ENCODE data around the gene SYN1. TPM values are rescaled to one million over a fixed set of nuclear protein-coding genes. Genes with fewer than 3 reads are reported as not detected.

SYN1 gene
- polyA plus RNA-seq, 1 donor from 2014 or later, result 4.3 TPM

DNA sequence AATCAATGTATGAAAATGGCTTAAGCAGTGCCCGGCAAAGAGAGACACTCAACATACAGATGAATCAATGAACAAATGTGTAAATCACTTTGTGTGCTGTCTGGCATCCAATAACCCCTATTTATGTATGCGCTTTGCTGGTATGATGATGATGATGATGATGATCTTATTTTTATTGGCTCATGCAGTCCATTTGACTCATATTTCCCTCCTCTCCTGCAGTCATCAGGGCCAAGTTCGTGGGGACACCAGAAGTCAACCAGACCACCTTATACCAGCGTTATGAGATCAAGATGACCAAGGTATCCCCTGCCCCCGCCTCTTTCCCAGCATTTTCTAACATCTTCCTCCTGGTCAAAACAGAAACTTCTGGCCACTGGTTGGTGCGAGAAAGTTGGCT is 34.9 kb downstream of the SYN1 start:
- Histone ChIP-seq H3K4me3 (ENCODE audit: low read length) (no peak overlapping the region), H3K27ac (ENCODE audit: low read length) (no peak overlapping the region), H3K27me3 (ENCODE audit: insufficient read depth, low read depth, low read length) (no peaks in the 10 kb centered on the region), H4K20me1 (ENCODE audit: insufficient read depth) (no peaks in the 10 kb centered on the region), H3K9me2 (ENCODE audit: insufficient read depth, low read length) (no peaks in the 10 kb centered on the region), H2AFZ (ENCODE audit: low read depth, low read length) (no peak overlapping the region), H3K79me2 (replicated peaks; ENCODE audit: insufficient read depth, low read length) (no peaks in the 10 kb centered on the region), H3K36me3 (ENCODE audit: insufficient read depth, low read length) (no peaks in the 10 kb centered on the region), H3K9ac (ENCODE audit: low read length) (no peak overlapping the region), H3F3A (ENCODE audit: insufficient read depth, low read length, poor library complexity, severe bottlenecking) (no peaks in the 10 kb centered on the region), H3K9me3 (ENCODE audit: low read length) (no peaks in the 10 kb centered on the region), H3K4me2 (ENCODE audit: low read length) (no peak overlapping the region)
- TF ChIP-seq POLR2AphosphoS5 (IDR thresholded peaks at IDR 0.05), result no peak
- TF ChIP-seq RAD21 (conservative IDR thresholded peaks at IDR 0.05), result no peak
- TF ChIP-seq EZH2 (IDR thresholded peaks at IDR 0.05; ENCODE audit: borderline replicate concordance, insufficient read depth, low read length, poor library complexity, severe bottlenecking), result no peak
- no peak for TF ChIP-seq SMC3 (conservative IDR thresholded peaks at IDR 0.05; ENCODE audit: poor library complexity)
- TF ChIP-seq, protein P1, sequence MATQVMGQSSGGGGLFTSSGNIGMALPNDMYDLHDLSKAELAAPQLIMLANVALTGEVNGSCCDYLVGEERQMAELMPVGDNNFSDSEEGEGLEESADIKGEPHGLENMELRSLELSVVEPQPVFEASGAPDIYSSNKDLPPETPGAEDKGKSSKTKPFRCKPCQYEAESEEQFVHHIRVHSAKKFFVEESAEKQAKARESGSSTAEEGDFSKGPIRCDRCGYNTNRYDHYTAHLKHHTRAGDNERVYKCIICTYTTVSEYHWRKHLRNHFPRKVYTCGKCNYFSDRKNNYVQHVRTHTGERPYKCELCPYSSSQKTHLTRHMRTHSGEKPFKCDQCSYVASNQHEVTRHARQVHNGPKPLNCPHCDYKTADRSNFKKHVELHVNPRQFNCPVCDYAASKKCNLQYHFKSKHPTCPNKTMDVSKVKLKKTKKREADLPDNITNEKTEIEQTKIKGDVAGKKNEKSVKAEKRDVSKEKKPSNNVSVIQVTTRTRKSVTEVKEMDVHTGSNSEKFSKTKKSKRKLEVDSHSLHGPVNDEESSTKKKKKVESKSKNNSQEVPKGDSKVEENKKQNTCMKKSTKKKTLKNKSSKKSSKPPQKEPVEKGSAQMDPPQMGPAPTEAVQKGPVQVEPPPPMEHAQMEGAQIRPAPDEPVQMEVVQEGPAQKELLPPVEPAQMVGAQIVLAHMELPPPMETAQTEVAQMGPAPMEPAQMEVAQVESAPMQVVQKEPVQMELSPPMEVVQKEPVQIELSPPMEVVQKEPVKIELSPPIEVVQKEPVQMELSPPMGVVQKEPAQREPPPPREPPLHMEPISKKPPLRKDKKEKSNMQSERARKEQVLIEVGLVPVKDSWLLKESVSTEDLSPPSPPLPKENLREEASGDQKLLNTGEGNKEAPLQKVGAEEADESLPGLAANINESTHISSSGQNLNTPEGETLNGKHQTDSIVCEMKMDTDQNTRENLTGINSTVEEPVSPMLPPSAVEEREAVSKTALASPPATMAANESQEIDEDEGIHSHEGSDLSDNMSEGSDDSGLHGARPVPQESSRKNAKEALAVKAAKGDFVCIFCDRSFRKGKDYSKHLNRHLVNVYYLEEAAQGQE (IDR thresholded peaks at IDR 0.05; ENCODE audit: borderline replicate concordance), result no peak
- TF ChIP-seq, protein P2, sequence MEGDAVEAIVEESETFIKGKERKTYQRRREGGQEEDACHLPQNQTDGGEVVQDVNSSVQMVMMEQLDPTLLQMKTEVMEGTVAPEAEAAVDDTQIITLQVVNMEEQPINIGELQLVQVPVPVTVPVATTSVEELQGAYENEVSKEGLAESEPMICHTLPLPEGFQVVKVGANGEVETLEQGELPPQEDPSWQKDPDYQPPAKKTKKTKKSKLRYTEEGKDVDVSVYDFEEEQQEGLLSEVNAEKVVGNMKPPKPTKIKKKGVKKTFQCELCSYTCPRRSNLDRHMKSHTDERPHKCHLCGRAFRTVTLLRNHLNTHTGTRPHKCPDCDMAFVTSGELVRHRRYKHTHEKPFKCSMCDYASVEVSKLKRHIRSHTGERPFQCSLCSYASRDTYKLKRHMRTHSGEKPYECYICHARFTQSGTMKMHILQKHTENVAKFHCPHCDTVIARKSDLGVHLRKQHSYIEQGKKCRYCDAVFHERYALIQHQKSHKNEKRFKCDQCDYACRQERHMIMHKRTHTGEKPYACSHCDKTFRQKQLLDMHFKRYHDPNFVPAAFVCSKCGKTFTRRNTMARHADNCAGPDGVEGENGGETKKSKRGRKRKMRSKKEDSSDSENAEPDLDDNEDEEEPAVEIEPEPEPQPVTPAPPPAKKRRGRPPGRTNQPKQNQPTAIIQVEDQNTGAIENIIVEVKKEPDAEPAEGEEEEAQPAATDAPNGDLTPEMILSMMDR (IDR thresholded peaks at IDR 0.05; ENCODE audit: poor library complexity, severe bottlenecking), result no peak
- TF ChIP-seq EP300 (conservative IDR thresholded peaks at IDR 0.05; ENCODE audit: poor library complexity, severe bottlenecking), result no peak
- TF ChIP-seq MXI1 (conservative IDR thresholded peaks at IDR 0.05; ENCODE audit: poor library complexity, severe bottlenecking), result no peak
- no peak for TF ChIP-seq TAF1 (IDR thresholded peaks at IDR 0.05; ENCODE audit: low read depth)

DNA sequence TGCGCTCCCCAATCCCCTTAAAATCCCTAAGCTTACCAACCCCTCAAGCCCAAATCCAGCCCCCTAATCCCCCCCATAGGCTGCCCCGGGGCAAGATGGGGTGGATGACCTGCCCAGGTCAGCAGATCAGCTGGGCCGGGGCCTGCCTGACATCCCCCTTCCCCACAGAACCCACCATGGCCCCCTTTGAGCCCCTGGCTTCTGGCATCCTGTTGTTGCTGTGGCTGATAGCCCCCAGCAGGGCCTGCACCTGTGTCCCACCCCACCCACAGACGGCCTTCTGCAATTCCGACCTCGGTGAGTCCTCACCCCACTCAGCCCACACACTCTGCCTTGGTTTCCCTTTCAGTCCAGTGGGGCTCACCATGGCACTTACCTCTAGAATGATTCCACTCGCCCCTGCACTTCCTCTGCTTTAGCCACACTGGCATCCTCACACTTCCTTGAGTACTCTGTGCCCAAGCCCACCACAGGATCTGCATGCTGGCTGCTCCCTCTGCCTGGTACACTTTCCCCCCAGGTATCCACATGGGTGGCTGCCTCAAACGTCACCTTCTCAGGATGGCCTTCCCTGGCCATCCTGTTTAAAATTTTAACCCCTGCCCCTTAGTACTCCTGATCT is 36.3 kb downstream of the SYN1 start:
- H2AFZ ChIP-seq (ENCODE audit: low read depth, low read length), result no peak overlapping the region
- no peaks in the 10 kb centered on the region for H3K27me3 ChIP-seq (ENCODE audit: insufficient read depth, low read depth, low read length)
- no peaks in the 10 kb centered on the region for H3K36me3 ChIP-seq (ENCODE audit: insufficient read depth, low read length)
- H4K20me1 ChIP-seq (ENCODE audit: insufficient read depth), result no peaks in the 10 kb centered on the region
- no peaks in the 10 kb centered on the region for H3F3A ChIP-seq (ENCODE audit: insufficient read depth, low read length, poor library complexity, severe bottlenecking)
- H3K27ac ChIP-seq (ENCODE audit: low read length), result no peak overlapping the region
- no peak for TF ChIP-seq EP300 (conservative IDR thresholded peaks at IDR 0.05; ENCODE audit: poor library complexity, severe bottlenecking)
- no peak for TF ChIP-seq EZH2 (IDR thresholded peaks at IDR 0.05; ENCODE audit: borderline replicate concordance, insufficient read depth, low read length, poor library complexity, severe bottlenecking)
- TF ChIP-seq, protein P2 (IDR thresholded peaks at IDR 0.05; ENCODE audit: poor library complexity, severe bottlenecking), result no peak
- no peak for TF ChIP-seq TAF1 (IDR thresholded peaks at IDR 0.05; ENCODE audit: low read depth)
- no peak for TF ChIP-seq POLR2AphosphoS5 (IDR thresholded peaks at IDR 0.05)
- no peak for TF ChIP-seq SMC3 (conservative IDR thresholded peaks at IDR 0.05; ENCODE audit: poor library complexity)
- TF ChIP-seq, protein P1 (IDR thresholded peaks at IDR 0.05; ENCODE audit: borderline replicate concordance), result no peak
- no peak for TF ChIP-seq RAD21 (conservative IDR thresholded peaks at IDR 0.05)
- TF ChIP-seq MXI1 (conservative IDR thresholded peaks at IDR 0.05; ENCODE audit: poor library complexity, severe bottlenecking), result no peak
- H3K9me2 ChIP-seq (ENCODE audit: insufficient read depth, low read length), result no peaks in the 10 kb centered on the region
- H3K9me3 ChIP-seq (ENCODE audit: low read length), result no peaks in the 10 kb centered on the region
- H3K79me2 ChIP-seq (replicated peaks; ENCODE audit: insufficient read depth, low read length), result no peaks in the 10 kb centered on the region
- no peak overlapping the region for H3K9ac ChIP-seq (ENCODE audit: low read length)
- no peak overlapping the region for H3K4me2 ChIP-seq (ENCODE audit: low read length)
- no peak overlapping the region for H3K4me3 ChIP-seq (ENCODE audit: low read length)
